ENCODE measurements around the gene SIPA1L3.

- TF ChIP-seq CTCF (IDR thresholded peaks at IDR 0.05; ENCODE audit: poor library complexity) (no peak), EZH2 (IDR thresholded peaks at IDR 0.05; ENCODE audit: borderline replicate concordance) (no peak), EZH2phosphoT487 (IDR thresholded peaks at IDR 0.05; ENCODE audit: low read depth, severe bottlenecking, unreplicated experiment) (no peak)
These were observed 151.1 kb downstream of the SIPA1L3 start for GRCh38 chr19:38057959-38058690.
